Ishikawa (cell line): ENCODE data around the gene TMEM192.

Experiments used
- YY1 ChIP-seq: IDR thresholded peaks from 2 replicates; pipeline ENCODE4 v1.6.1; 2012; ENCODE audit warnings: low read depth
- ZBTB7A ChIP-seq: IDR thresholded peaks from 2 replicates; pipeline ENCODE4 v1.6.1; 2012; ENCODE audit warnings: low read depth

GRCh38 chr4:165031436-165032211, 81.0 kb downstream of the TMEM192 start, which contains the start of gene TRIM60:
- TF ChIP-seq ZBTB7A (no peak), YY1 (no peak)
